Stimulated activated CD4-positive, alpha-beta T cell treated with anti-CD3 and anti-CD28 coated beads, Interleukin-2, amount 100 ng/mL, for 48 hours (primary cell): Measurements from ENCODE around the gene NAPA.

Source experiments
- DNase-seq, 2 donors: peaks; one replicate each; pipeline ENCODE4 v3.0.0-alpha.2; 2020

The NAPA gene

GRCh38 chr19:47456721-47457474 is 58.0 kb downstream of the NAPA start:
- DNase-seq, result no peak

- no peak for DNase-seq
Measured at GRCh38 chr19:47450478-47450877, 64.4 kb downstream of the NAPA start.

- no peak for DNase-seq
Measured at GRCh38 chr19:47448360-47448727, 66.5 kb downstream of the NAPA start.

DNA sequence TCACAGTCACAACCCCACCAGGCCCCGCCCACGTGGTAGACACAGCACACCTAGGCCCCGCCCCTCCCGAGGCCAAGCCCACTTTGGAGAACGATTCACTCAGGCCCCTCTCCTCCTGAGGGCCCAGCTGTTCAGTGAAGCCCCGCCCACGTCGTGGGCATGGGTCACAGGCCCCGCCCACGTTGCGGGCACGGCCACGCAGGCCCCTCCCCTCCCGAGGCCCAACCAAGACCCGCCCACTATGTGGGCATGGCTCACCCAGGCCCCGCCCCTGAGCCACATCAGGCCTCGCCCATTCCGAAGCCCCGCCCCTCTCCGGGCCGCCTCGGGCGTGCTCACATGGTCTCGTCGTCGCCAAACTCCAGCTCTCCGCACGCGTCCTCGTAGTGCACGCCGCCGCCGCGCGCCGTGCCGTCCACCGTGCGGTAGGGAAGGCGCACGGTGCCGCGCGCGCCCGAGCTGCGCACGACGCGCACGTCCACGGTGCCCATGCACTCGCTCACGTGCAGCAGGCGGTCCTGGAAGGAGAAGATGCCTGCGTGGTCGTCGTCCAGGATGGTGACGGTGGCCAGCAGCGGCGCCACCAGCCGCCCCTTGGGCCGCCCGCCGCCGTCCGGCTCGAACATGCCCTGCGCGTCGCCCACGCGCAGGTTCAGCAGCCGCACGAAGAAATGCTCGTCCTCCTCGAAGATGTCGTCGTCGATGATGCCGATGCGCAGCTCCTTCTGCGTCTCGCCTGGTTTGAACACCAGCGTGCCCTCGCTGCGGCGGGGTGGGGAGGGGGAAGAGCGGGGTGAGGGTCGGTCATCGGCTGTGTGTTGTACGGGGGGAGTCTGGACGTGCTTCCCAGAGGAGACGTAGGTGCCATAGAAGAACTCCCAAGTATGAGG is 67.1 kb downstream of the NAPA start:
- DNase-seq, result peak; percentile 54 to 75

DNA sequence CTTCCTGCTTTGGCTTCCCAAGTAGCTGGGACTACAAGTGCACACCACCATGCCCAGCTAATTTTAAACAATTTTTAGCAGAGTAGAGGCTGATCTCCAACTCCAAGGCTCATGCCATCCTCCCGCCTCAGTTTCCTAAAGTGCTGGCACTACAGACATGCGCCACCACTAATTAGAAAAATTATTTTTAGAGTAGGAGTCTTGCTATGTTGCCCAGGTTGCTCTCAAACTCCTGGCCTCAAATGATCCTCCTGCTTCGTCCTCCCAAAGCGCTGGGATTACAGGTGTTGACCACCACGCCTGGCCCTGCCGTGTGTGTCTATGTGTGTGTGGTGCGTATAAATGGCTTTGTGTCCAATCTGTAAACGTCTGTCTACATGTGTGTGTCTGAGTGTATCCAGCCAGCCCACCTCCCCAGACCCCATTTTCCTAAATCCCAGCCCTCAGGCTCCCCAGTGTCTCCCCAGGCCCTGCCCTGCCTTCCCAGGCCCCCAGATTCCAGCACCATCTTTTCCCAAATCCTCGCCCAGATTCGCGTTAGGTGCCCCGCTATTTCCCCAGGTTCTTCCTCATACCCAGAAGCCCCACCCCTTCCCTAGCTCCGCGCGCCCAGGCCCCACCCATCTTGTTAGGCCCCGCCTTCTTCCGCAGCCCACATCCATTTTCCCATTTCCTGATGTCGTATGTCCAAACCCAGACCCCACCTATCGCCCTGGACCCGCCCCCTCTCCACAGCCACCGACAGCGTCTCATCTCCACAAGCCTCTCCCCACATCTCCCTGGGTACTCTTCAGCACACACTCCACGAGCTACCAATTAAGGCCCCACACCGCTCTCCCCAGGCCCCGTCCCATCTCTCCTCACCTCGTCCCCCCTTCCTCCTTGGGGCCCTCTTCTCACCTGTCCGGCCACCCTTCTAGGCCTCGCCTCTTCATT is 68.1 kb downstream of the NAPA start:
- no peak for DNase-seq

DNA sequence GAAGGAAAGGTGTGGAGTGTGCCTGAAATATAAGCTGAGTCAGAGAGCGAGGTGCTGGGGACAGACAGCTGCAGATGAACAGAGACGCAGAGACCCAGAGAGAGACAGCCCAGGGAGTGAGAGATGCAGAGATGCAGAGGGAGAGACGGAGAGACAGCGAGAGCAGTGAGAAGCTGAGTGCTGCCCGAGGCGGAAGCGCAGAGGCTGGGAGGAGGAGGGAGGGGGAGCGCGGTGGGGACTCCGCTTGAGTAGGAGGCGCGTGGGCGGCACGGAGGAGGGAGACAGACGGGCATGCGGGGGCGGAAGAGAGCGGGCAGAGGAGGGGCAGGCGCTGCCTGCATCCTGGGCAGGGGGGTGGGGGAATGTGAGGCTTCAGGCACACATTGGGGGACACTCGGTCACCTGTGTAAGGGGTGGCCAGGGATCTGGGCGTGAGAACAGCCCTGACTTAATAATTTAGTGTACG is 68.9 kb downstream of the NAPA start:
- DNase-seq, result no peak

GRCh38 chr19:47445527-47445926 is 69.3 kb downstream of the NAPA start:
- no peak for DNase-seq

GRCh38 chr19:47444388-47444821 is 70.5 kb downstream of the NAPA start:
- no peak for DNase-seq

GRCh38 chr19:47443331-47443730 is 71.5 kb downstream of the NAPA start:
- DNase-seq, result no peak

GRCh38 chr19:47438793-47439220 is 76.1 kb downstream of the NAPA start:
- no peak for DNase-seq
